HCT116 (cell line): ENCODE measurements around the gene DLG5. TPM values are rescaled to one million over a fixed set of nuclear protein-coding genes. Genes with fewer than 3 reads are reported as not detected.

Experiments used
- ATAC-seq: fragments of 200-7000 bp; cut with Tn5 transposase; 2 replicates; pipeline ENCODE4 v1.9.1; 2020; ENCODE audit warnings: mild to moderate bottlenecking, moderate library complexity
- BruUV-seq: library from RNA; stranded (reverse); fragments of 400-500 nt; replicated peaks from 2 replicates; lab custom pipeline; 2021; lab: Mats Ljungman, UMichigan
- CTCF ChIA-PET: fragments of 300-600 bp; sonication (Branson Sonifier 250); formaldehyde crosslinking; loops from one replicate; lab custom pipeline; 2021; ENCODE audit warnings: antibody characterized with exemption; lab: Charles Lee
- POLR2A ChIA-PET: fragments of 300-600, 350-600 bp; sonication (Branson Sonifier 250); formaldehyde crosslinking; loops from one replicate; lab custom pipeline; 2021; ENCODE audit warnings: antibody characterized with exemption; lab: Charles Lee
- RAD21 ChIA-PET, 2 experiments: fragments of 300-600 bp; sonication (Branson Sonifier 250); formaldehyde crosslinking; loops; one replicate each; lab custom pipeline; 2023; ENCODE audit warnings: low total read pairs in 2 of 2; ENCODE audit not compliant: uncharacterized antibody in 2 of 2, unreplicated experiment in 2 of 2, low non-redundant PET in 1 of 2; lab: Charles Lee
- DNase-seq: peaks from one replicate; pipeline ENCODE4 v3.0.0-alpha.2; 2010; ENCODE audit warnings: low read depth, low spot score
- H2AFZ ChIP-seq: fragments of 200-600 bp; shearing (Covaris generic), sonication (generic); 2 replicates; pipeline ENCODE4 v1.6.1; 2017; ENCODE audit warnings: low read depth, mixed run types, mixed read lengths, antibody characterized with exemption, low read length; ENCODE audit not compliant: poor library complexity, severe bottlenecking
- H3K27ac ChIP-seq: 2 replicates; pipeline ENCODE4 v1.5.1; 2012; ENCODE audit warnings: low read depth, low read length
- H3K27me3 ChIP-seq: fragments of 200-600 bp; sonication (generic); 2 replicates; pipeline ENCODE4 v1.6.1; 2016; ENCODE audit warnings: mixed run types, low read length, mixed read lengths; ENCODE audit not compliant: insufficient read depth
- H3K36me3 ChIP-seq, 2 experiments: fragments of 200-500 bp in 1 of 2; fragments of 200-600 bp in 1 of 2; sonication (Bioruptor generic) in 1 of 2; sonication (generic) in 1 of 2; 2 replicates each; pipeline versions ENCODE4 v1.5.1 to v1.6.1; 2014 to 2016; ENCODE audit warnings: low read length in 2 of 2, inconsistent platforms in 1 of 2, mixed read lengths in 1 of 2, mixed run types in 1 of 2; ENCODE audit not compliant: insufficient read depth in 2 of 2, control insufficient read depth in 1 of 2
- H3K4me1 ChIP-seq, 2 experiments: fragments of 200-600 bp in 1 of 2; sonication (generic) in 1 of 2; 2 replicates each; pipeline versions ENCODE4 v1.5.1 to v1.6.1; 2012 to 2017; ENCODE audit warnings: low read length in 2 of 2, inconsistent platforms in 1 of 2, mild to moderate bottlenecking in 1 of 2, mixed read lengths in 1 of 2, mixed run types in 1 of 2, moderate library complexity in 1 of 2; ENCODE audit not compliant: insufficient read depth in 2 of 2, control insufficient read depth in 1 of 2
- H3K4me2 ChIP-seq: fragments of 200-600 bp; sonication (generic); 2 replicates; pipeline ENCODE4 v1.6.1; 2017; ENCODE audit warnings: mixed run types, low read length, mixed read lengths
- H3K4me3 ChIP-seq, 2 experiments: fragments of 200-600 bp in 1 of 2; sonication (generic) in 1 of 2; replicated peaks in 1 of 2; 2 replicates each; pipeline ENCODE4 v1.5.1; 2011 to 2016; ENCODE audit warnings: low read length in 2 of 2, control low read depth in 1 of 2, low read depth in 1 of 2, mild to moderate bottlenecking in 1 of 2, mixed read lengths in 1 of 2, mixed run types in 1 of 2
- H3K79me2 ChIP-seq: fragments of 200-600 bp; sonication (generic); 2 replicates; pipeline ENCODE4 v1.6.1; 2017; ENCODE audit warnings: mild to moderate bottlenecking, mixed run types, low read length, moderate library complexity, mixed read lengths; ENCODE audit not compliant: insufficient read depth
- H3K9ac ChIP-seq: fragments of 200-600 bp; sonication (generic); 2 replicates; pipeline ENCODE4 v1.6.1; 2016; ENCODE audit warnings: low read length, mixed read lengths
- H3K9me2 ChIP-seq: fragments of 200-600 bp; sonication (generic), shearing (Covaris generic); 2 replicates; pipeline ENCODE4 v1.6.1; 2017; ENCODE audit warnings: mixed run types, mild to moderate bottlenecking, moderate library complexity; ENCODE audit not compliant: insufficient read depth
- H3K9me3 ChIP-seq, 2 experiments: fragments of 200-500 bp in 1 of 2; fragments of 200-600 bp in 1 of 2; sonication (Bioruptor generic) in 1 of 2; sonication (generic) in 1 of 2; 2 replicates each; pipeline ENCODE4 v1.6.1; 2014 to 2017; ENCODE audit warnings: low read length in 2 of 2, mixed read lengths in 2 of 2, inconsistent platforms in 1 of 2, low read depth in 1 of 2, mild to moderate bottlenecking in 1 of 2, mixed run types in 1 of 2, moderate library complexity in 1 of 2; ENCODE audit not compliant: control insufficient read depth in 1 of 2, insufficient read depth in 1 of 2
- H4K20me1 ChIP-seq: fragments of 200-600 bp; sonication (generic), shearing (Covaris generic); 2 replicates; pipeline ENCODE4 v1.6.1; 2017; ENCODE audit warnings: mixed run types, mild to moderate bottlenecking, moderate library complexity; ENCODE audit not compliant: insufficient read depth
- ATF3 ChIP-seq: IDR thresholded peaks from 2 replicates; pipeline ENCODE4 v1.6.1; 2012
- CEBPB ChIP-seq: IDR thresholded peaks from 2 replicates; pipeline ENCODE4 v1.6.1; 2012; ENCODE audit warnings: low read depth
- EGR1 ChIP-seq: IDR thresholded peaks from 2 replicates; pipeline ENCODE4 v1.6.1; 2012; ENCODE audit warnings: low read depth
- EZH2 ChIP-seq: fragments of 200-600 bp; sonication (generic); IDR thresholded peaks from 2 replicates; pipeline ENCODE4 v1.6.1; 2017; ENCODE audit warnings: antibody characterized with exemption, mixed run types
- EZH2phosphoT487 ChIP-seq: fragments of 200-600 bp; IDR thresholded peaks from 2 replicates; pipeline ENCODE4 v1.6.1; 2018; ENCODE audit warnings: antibody characterized with exemption, borderline replicate concordance
- FOSL1 ChIP-seq: IDR thresholded peaks from 2 replicates; pipeline ENCODE4 v1.6.1; 2012; ENCODE audit warnings: low read depth
- MAX ChIP-seq: IDR thresholded peaks from 2 replicates; pipeline ENCODE4 v1.6.1; 2012
- POLR2AphosphoS5 ChIP-seq: IDR thresholded peaks from 2 replicates; pipeline ENCODE4 v1.6.1; 2011; ENCODE audit warnings: mild to moderate bottlenecking, low read depth, low read length, moderate library complexity
- SP1 ChIP-seq: IDR thresholded peaks from 2 replicates; pipeline ENCODE4 v1.6.1; 2012; ENCODE audit warnings: low read depth
- SRF ChIP-seq: IDR thresholded peaks from 2 replicates; pipeline ENCODE4 v1.6.1; 2012; ENCODE audit warnings: low read depth
- YY1 ChIP-seq: IDR thresholded peaks from 2 replicates; pipeline ENCODE4 v1.6.1; 2011; ENCODE audit warnings: low read length, low read depth, moderate library complexity, mild to moderate bottlenecking; ENCODE audit not compliant: insufficient replicate concordance; ENCODE audit errors: extremely low read depth
- ZBTB33 ChIP-seq: IDR thresholded peaks from 2 replicates; pipeline ENCODE4 v1.6.1; 2011; ENCODE audit warnings: mild to moderate bottlenecking, low read length, moderate library complexity; ENCODE audit not compliant: insufficient replicate concordance; ENCODE audit errors: extremely low read depth
- ZNF274 ChIP-seq: fragments of 200-500 bp; sonication (Bioruptor generic); IDR thresholded peaks from 2 replicates; pipeline ENCODE4 v1.6.1; 2014; ENCODE audit warnings: mild to moderate bottlenecking, low read depth, low read length, inconsistent platforms
- intact Hi-C: fragments of 100-400 bp; cut with micrococcal nuclease; formaldehyde crosslinking; loops from 2 replicates; pipeline ENCODE4 v1.10.0; 2022
- total RNA-seq: library from RNA; stranded (reverse); gene quantifications from one replicate; pipeline ENCODE4 v1.2.1, GENCODE V29; 2021; ENCODE audit not compliant: unreplicated experiment

The DLG5 gene
- total RNA-seq, 1 experiment from 2014 or later, result 44.8 TPM

- Histone ChIP-seq H3K4me2 (no peak overlapping the region), H4K20me1 (no peaks in the 10 kb centered on the region), H3K36me3 (no peaks in the 10 kb centered on the region), H3K27me3 (no peaks in the 10 kb centered on the region), H2AFZ (no peak overlapping the region), H3K9me3 (no peaks in the 10 kb centered on the region), H3K4me3 (no peak overlapping the region), H3K4me1 (peaks cover 11 to 28% of the 10 kb centered on the region in 2 experiments), H3K27ac (no peak overlapping the region), H3K79me2 (no peaks in the 10 kb centered on the region), H3K9me2 (no peaks in the 10 kb centered on the region), H3K9ac (no peak overlapping the region)
- intact Hi-C loops, result no loop called here
- ATAC-seq, result no peak
- DNase-seq, result no peak
- TF ChIP-seq EZH2, result no peak
- TF ChIP-seq EZH2phosphoT487, result no peak
- TF ChIP-seq SP1, result no peak
- no peak for TF ChIP-seq MAX
- TF ChIP-seq ATF3, result no peak
- no peak for TF ChIP-seq ZNF274
- no peak for TF ChIP-seq POLR2AphosphoS5
- no peak for TF ChIP-seq CEBPB
- TF ChIP-seq SRF, result no peak
- no peak for TF ChIP-seq YY1
- no peak for TF ChIP-seq ZBTB33
- TF ChIP-seq FOSL1, result no peak
- no peak for TF ChIP-seq EGR1
- RAD21 ChIA-PET, result no interaction called here
- no TSS peak for BruUV-seq
- POLR2A ChIA-PET, result no interaction called here
- CTCF ChIA-PET, result no interaction called here
Measured at GRCh38 chr10:77941790-77942189, 15.2 kb upstream of the DLG5 start.
